GM20431 (cell line): ENCODE results near the gene SLC35A3.

Experiments used
- in situ Hi-C: fragments of 300-500 bp; cut with MseI, MboI; formaldehyde crosslinking; loops from one replicate; pipeline ENCODE4 v1.15.0; 2020; ENCODE audit warnings: low sequenced_read_pairs; ENCODE audit not compliant: unreplicated experiment

SLC35A3 gene

DNA sequence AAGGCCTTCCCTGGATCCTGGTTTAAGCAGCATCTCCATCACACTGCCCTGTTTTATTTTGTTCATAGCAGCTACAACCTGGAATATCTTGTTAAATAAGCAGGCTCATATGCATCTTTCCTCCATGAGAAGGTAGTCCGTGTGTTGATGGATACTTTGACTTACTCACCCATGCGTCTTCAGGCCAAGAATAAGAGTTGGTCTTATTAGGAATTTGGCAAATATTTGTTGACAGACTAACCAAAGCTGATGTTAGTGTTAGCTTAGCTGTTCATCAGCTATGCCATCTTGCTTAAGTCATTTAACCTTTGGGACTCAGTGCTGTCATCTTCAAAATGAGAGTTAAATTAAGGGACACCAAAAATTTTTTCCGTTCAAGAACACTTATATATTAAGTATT is 103.7 kb downstream of the SLC35A3 start:
- in situ Hi-C loops: no loop called here

GRCh38 chr1:100074604-100075395 is 105.0 kb downstream of the SLC35A3 start:
- in situ Hi-C loops: no loop called here

GRCh38 chr1:100075773-100076172 is 106.0 kb downstream of the SLC35A3 start:
- in situ Hi-C loops: no loop called here

DNA sequence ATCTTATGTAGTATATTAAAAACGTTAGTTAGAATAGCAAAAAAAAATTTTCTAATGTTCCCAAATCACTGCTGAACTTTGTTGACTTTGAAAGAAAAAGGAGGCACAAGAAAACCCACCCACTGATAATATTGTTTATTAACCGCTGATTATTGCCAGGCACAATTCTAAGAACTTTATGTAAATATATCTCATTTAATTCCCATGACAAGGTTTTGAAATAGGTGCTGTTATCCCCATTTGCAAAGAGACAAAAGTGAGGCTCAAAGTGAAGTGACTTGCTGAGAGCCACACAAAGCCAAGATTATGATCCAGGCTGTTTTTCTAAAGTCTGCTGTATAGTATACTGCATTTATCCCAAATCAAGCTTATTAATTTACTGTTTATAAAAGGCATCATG is 106.5 kb downstream of the SLC35A3 start:
- in situ Hi-C loops: no loop called here

- in situ Hi-C loops: no loop called here
These were observed 106.9 kb downstream of the SLC35A3 start for GRCh38 chr1:100076744-100077143.

- in situ Hi-C loops: no loop called here
These were observed 107.7 kb downstream of the SLC35A3 start for GRCh38 chr1:100077531-100077930.

DNA sequence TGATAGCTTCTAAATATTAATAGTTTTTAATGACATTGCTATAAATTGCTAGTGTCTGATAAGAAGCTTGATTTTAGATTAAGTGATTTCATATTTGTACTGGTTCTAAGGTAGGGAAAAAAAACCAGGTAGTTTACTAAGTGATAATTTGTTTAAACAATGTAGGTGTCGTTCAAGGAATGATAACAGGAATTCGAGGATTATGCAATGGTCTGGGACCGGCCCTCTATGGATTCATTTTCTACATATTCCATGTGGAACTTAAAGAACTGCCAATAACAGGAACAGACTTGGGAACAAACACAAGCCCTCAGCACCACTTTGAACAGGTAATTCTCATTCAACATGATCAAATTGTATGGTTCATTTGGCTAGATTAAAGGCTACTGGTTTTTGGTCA is 110.5 kb downstream of the SLC35A3 start:
- in situ Hi-C loops: no loop called here
